Fibroblast of pulmonary artery (primary cell): ENCODE results near the gene TMEM35B.
"Not testable (repeated sequence)": the region's sequence is repeated elsewhere in the genome, so short reads cannot be mapped to it uniquely, and the experiment has no call there.

Experiments used
- DNase-seq: peaks from one replicate; pipeline ENCODE4 v3.0.0-alpha.2; 2010; ENCODE audit warnings: low read depth
- H3K4me3 ChIP-seq: replicated peaks from 2 replicates; pipeline ENCODE4 v1.5.1; 2011; ENCODE audit warnings: low read depth, mild to moderate bottlenecking, control low read depth, low read length, moderate library complexity
- CTCF ChIP-seq: IDR thresholded peaks from 2 replicates; pipeline ENCODE4 v1.5.1; 2011; ENCODE audit warnings: mild to moderate bottlenecking, control low read depth, low read length, inconsistent platforms; ENCODE audit errors: missing control alignments

The TMEM35B gene

GRCh38 chr1:34970220-34970735 is 14.9 kb downstream of the TMEM35B start:
- no peak for DNase-seq
- no peak overlapping the region for H3K4me3 ChIP-seq
- no peak for TF ChIP-seq CTCF

- not testable (repeated sequence) for H3K4me3 ChIP-seq, DNase-seq
These were observed 16.9 kb downstream of the TMEM35B start for GRCh38 chr1:34968297-34968696.

GRCh38 chr1:34967672-34968071 is 17.5 kb downstream of the TMEM35B start:
- not testable (repeated sequence) for H3K4me3 ChIP-seq, DNase-seq

- DNase-seq = no peak
- TF ChIP-seq CTCF = no peak
- no peak overlapping the region for H3K4me3 ChIP-seq
These were observed 19.6 kb downstream of the TMEM35B start for GRCh38 chr1:34965597-34965996.

GRCh38 chr1:34950428-34950827 is 34.7 kb downstream of the TMEM35B start:
- DNase-seq = no peak
- TF ChIP-seq CTCF = no peak
- H3K4me3 ChIP-seq = no peak overlapping the region

- H3K4me3 ChIP-seq, DNase-seq: not testable (repeated sequence)
These were observed 36.4 kb downstream of the TMEM35B start for GRCh38 chr1:34948739-34949138.

- DNase-seq, H3K4me3 ChIP-seq: not testable (repeated sequence)
These were observed 37.4 kb downstream of the TMEM35B start for GRCh38 chr1:34947641-34948314.

- no peak for TF ChIP-seq CTCF
- no peak overlapping the region for H3K4me3 ChIP-seq
- no peak for DNase-seq
These were observed 38.9 kb downstream of the TMEM35B start for GRCh38 chr1:34946211-34946610.

GRCh38 chr1:34941798-34942197 is 43.3 kb downstream of the TMEM35B start:
- not testable (repeated sequence) for H3K4me3 ChIP-seq, DNase-seq
